ENCODE results near the gene CIPC. TPM values are rescaled to one million over a fixed set of nuclear protein-coding genes. Genes with fewer than 3 reads are reported as not detected.
A peak's percentile ranks its signal among the peaks of the same experiment; 100 is the strongest.

The CIPC gene
- total RNA-seq, 1 donor from 2014 or later = 39.5 TPM

DNA sequence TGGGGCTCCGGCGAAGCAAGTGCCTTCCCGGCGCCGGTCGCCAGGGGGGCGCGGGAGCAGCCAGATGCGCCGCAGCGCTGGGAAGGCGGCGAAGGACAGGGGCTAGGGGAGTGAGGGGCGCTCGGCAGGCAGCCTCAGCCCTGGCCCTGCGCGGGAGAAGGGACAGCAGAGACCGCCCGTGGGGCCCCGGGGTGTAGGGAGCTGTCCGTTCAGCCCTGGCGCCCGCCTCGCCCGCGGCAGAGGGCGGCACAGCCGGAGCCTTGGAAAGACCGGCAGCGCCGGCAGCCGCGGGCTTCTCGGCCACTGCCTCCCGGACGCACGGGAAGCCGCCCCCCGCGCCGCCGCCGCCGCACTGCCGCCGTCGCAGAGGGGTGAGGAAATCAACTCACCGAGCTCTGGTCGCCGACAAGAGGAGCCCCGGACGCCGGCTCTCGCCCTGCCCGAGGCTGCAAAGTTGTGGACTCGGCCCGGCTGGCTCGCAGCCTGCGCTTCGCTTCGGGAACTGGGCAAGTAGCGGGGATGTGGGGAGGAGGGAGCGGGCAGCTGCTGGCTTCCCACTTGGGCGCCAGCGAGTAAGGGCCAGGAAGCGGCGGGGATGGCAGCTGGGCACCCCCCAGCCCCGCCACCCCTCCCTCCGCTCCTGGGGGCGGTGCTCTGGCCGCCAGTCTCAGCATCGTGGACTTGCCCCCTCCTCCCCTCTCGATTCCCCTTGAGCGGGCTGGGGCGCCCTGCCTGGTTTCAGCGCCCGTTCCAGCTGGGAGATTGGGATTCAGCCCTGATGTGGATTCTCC is 43.4 kb downstream of the CIPC start, which contains the start of gene ZDHHC22:
ZDHHC22 (minus strand) TSS at position 578 of the 791 bp plus-strand sequence. CDS start 2,053 bp downstream, outside the sequence.
- DNase-seq (ENCODE audit: low spot score) (no peak), ATAC-seq (no peak)
- intact Hi-C loops (cut with DNase I) = no loop called here

DNA sequence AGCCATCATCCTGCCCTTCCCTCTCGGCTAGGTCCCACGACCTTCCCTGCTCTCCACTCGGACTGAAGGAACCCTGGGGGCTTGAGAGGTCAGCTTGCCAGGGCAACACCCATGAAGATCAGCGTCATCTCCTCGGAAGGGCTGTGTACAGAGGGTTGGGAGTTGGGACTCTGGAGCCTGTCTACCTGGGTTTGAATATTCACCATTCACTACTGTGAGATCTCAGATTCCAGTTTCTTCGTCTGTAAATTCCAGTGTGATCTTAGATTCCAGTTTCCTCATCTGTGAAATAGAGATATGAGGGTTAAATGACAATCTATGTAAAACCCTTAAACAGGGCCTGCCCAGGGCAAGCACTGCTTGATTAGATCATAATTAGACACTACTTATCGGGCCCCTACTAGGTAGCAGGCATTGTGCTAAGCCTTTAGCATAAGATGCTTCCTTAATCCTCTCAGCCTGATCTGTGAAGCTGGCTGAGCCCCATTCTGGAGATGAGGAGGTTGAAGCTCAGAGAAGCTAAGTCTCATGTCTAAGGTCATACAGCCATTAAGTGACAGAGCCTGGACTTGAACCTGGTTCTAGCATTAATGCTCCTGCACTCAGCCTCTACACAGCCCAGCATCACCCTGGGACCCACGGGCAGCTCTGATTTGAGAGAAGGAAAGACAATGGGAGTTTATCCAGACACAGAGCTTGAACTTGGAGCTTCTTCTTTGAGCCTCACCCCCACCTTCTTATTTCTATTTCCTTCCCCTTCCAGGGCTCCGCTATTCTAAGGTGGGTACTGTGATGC is 44.1 kb downstream of the CIPC start:
- DNase-seq (ENCODE audit: low spot score) (no peak), ATAC-seq (no peak)
- intact Hi-C loops (cut with DNase I) = no loop called here

DNA sequence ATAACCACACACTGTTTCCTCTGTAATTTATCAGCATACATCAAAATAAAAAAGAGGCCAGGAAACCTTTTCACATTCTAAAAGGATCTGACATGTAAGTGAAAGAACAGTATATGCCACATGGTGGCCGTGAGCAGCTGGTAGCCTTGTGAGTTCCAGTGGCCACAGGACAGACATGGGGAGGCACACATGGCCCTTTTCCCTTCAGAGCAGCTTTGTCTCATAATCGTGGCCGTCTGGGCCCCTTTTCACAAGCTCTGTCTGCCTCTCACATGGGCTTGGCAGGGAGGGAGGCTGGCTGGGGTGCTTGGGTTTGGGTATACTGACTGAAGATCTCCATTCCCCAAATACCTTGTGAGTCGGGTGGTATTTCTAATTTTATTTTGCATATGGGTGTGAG is 45.0 kb downstream of the CIPC start:
- DNase-seq (ENCODE audit: low spot score) (no peak), ATAC-seq (no peak)
- intact Hi-C loops (cut with DNase I) = no loop called here

DNA sequence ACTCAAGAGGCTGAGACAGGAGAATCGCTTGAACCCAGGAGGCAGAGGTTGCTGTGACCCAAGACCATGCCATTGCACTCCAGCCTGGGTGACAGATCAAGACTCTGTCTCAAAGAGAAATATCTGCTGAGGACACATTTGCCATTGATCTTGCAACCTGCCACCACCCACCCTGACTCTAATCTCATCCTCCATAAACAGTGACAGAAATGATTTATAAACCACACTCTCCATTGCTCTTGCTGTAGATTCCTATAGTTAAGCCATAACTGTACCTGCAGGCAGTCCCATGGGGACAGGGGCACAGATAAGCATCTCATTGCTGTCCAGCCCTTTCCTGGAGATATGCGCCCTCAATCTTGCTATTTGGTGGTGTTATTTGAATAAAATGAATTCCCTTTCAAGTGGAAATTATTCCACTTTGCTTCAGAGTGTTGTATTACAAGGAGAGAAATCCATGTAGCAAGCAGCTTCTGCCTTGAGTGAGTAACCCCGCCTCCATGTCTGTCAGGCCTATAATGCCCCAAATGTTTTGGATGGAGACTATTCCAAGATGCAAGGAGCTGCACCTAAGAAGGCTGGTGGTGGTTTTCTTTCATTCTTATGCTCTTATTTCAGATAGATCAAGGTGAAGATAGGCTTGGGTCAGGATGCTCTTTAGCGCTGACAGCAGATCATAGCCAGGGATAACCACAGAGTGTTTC is 46.5 kb downstream of the CIPC start:
- DNase-seq (ENCODE audit: low spot score) (no peak), ATAC-seq (no peak)
- intact Hi-C loops (cut with DNase I) = no loop called here

DNA sequence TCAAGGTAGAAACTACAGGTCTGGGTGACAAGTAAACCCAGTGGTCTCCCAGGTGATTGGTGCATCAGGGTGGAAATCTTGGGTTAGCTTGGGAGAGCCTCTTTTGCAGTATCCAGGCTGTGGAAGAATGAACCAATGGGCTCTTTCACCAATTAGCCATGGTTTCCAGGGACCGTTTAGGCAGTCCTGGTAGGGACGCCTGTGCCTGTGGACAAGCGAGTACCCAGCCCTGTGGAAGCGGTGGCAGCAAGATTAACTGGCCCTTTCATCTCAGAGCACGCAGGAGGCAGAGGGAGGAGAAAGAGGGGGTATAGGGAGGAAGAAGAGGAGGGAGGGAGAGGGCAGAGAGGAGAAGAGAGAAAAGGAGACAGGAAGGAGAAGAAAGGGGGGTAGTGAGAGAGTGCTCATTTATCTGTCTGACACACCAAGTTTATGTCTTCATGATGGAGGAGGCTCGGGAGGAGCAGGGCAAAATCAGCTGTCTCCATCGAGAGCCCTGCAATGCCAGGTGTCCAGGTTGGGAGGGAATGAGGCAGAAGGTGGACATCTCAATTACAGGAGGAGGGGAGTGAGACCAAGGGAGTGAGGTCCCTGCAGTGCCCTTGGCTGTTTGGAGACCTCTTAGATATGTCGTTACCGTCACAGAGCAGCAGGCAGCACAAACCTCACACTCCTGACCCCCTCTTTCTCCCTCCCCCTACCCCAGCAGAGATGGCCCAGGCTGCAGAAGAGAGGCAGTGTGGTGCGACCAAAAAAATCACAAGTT is 48.1 kb downstream of the CIPC start:
- ATAC-seq (no peak), DNase-seq (ENCODE audit: low spot score) (no peak)
- intact Hi-C loops (cut with DNase I) = no loop called here

DNA sequence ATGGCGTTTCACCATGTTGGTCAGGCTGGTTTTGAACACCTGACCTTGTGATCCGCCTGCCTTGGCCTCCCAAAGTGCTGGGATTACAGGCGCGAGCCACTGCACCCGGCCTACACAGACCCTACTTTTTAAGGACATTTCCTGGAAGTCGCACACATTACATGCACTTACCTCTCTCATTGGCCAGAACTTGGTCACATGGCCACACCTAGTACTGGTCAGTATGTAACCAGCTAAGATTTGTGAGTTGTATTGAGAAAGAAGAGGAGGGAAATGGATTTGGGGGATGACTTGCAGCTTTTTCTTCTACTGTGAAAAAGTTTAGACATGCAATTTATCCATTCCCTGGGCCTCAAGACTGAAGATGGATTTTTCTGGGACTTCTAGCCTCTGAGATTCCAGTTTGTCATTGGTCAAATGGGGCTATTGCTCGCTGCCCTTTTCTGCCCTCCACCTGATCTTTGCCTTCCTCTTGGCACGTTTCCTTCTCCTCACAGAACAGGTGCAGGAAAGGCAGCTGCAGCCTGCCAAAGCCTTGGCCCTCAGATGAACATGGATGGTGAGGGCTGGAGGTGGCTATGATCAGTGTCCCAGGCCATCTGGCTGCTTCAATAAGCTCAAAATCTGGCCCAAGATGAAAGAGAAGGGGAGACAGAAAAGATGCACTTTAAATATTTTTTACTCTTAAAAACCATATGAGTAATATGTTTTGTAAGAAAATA is 50.6 kb downstream of the CIPC start:
- no peak for DNase-seq (ENCODE audit: low spot score)
- intact Hi-C loops (cut with DNase I) = no loop called here
- no peak for ATAC-seq

DNA sequence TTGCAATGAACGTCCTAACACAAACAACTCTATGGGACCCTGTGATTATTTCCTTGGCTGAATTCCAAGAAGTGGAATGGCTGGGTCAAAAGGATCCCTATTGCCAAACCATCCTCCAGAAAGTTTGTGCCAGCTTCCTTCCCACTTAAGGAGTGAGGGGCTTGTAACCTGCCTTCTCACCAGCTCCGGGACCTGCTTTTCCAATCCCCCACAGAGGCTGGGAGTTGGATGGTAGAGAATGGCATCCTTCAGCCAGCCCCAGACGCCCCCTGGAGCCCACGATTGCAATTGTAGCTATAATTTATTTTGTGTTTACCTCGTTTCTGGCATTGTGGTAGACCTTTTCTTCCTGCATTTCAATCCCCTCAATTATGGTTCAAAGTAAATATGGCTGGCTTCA is 53.2 kb downstream of the CIPC start:
- DNase-seq (ENCODE audit: low spot score) = no peak
- intact Hi-C loops (cut with DNase I) = no loop called here
- ATAC-seq = no peak

DNA sequence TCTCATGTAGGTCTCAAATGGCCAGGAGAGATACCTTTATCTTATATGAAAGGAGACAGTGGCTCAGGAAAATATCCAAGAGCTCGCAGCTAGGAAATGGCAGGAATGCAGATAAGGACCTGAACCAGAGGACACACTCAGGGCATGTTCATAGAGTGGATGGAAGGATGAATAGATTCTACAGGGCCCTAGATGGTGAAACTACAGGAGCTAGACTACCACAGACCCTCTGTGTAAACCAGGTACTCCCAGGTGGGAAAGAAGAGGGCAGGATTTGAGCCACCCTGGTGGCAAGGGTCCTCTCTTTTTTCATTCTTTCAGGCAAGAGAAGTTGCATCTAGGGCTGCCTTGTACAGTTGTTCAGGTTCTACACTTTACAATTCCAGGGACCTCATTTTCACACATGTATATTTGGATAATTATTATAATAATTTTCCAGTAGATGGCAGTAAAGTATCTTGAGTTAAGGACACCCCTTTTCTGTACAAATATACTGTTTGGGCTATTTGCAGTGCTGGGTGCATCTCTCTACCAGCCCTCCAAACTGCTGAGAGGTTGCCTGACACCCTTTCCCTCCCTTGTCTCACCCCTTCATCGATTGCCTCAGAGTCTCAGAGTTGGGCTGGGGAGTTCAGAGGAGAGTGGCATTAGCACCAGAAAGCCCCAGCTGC is 54.0 kb downstream of the CIPC start:
- intact Hi-C loops (cut with DNase I) = no loop called here
- DNase-seq (ENCODE audit: low spot score) = no peak
- peak; percentile 22 for ATAC-seq

DNA sequence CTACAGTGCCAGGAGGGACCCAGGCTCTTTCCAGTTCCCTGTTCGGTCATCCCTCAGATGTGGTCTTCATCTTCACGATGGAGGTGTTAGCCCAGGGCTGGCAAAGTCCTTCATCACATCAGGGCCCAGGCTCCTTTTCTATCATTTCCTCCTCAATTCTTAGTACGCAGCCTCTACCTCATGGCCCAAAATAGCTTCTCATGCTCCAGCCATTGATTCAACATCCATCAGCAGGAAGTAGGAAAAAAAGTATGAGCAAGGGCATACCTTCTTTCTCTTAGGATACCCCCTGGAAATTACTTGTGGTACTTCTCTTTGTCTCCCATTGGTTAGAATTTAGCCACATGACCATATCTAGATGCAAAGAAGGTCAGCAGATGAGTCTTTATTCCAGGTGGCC is 55.7 kb downstream of the CIPC start:
- intact Hi-C loops (cut with DNase I) = no loop called here
- ATAC-seq (no peak), DNase-seq (ENCODE audit: low spot score) (no peak)

DNA sequence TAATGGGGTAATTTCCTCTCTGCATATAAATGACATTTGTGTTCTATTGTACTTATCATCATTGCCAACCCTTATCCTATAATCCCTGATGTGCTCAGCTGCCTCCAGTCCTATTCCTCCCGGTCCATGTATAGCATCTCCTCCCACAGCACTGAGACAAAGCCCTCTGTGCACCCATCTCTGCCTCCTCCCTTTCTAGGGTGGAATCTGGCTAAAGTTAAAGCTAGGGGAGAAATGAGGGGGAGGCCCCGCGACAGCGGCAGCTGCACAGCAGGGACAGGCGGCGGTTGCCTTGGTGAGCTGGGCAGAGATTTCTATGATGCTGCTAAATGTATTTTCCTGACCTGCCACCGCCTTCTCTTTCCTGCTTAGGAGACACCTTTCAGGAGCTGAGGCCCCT is 56.4 kb downstream of the CIPC start:
- intact Hi-C loops (cut with DNase I) = no loop called here
- DNase-seq (ENCODE audit: low spot score) = no peak

DNA sequence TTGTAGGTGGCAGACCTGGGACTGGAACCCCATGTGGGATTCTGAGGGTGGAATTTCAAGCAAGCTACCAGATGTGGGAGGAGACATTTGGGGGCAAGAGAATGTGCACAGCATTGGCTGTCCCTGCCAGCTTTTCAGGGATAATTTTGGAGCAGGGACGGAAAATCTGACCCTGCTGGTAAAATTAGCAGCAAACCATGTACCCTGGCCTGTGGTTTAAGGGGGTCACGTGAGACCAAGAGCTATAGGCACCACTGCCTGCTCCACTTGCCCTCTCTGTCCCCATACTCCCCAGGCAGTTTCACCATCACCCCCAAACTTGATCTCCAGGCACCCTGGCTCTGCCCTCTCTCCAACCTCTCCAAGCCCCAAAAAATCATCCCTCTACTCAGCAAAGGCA is 57.0 kb downstream of the CIPC start:
- ATAC-seq (no peak), DNase-seq (ENCODE audit: low spot score) (no peak)
- intact Hi-C loops (cut with DNase I) = no loop called here

More for the DNA sequence above, 56.4 kb downstream of the CIPC start:
- no peak for ATAC-seq

DNA sequence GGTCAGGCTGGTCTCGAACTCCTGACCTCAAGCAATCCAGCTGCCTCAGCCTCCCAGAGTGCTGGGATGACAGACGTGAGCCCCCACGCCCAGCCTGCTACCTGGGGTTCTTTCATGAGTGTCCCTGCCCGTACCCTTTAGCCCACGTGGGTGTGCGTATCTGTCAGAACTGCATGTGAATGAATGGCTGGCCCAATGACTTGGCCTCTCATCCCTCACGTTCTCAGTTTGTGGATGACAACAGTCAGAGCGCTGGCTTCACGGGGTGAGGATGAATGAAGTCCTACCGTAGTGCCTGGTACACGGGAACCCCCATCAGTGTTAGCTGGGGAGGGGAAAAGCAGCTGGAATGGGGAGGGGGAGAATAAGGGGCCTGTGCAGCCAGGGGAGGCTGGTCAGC is 59.7 kb downstream of the CIPC start:
- no peak for ATAC-seq
- no peak for DNase-seq (ENCODE audit: low spot score)
- intact Hi-C loops (cut with DNase I) = no loop called here

DNA sequence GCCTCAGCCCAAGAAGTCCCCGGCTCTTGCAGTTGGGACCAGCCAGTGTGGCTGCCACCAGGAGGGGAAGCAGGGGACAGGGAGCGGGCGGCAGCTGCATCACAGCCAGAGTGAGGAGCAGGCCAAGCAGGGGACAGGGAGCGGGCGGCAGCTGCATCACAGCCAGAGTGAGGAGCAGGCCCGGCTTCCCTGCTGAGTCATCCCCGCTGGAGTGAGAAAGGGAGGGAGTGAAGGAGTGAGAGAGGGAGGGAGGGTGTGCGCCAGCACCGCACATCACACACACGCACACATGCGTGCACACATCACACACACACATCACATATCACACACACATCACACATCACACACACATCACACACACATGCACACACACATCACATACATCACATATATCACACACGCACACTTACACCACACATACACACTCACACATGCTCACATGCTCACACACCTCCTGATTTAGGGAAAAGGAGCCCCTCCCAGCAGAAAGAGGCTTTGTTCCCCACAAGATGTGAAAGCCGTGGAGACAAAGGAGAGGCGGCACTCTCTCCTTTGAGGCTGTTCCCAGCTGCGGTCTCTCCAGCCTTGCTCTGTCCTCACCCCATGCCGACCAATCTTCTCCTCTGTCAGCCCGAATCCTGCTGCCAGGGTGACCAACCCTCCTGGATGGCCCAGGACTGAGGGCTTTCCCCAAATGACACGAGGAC is 60.3 kb downstream of the CIPC start:
- ATAC-seq = peak; percentile 87
- DNase-seq (ENCODE audit: low spot score) = no peak
- intact Hi-C loops (cut with DNase I) = no loop called here

DNA sequence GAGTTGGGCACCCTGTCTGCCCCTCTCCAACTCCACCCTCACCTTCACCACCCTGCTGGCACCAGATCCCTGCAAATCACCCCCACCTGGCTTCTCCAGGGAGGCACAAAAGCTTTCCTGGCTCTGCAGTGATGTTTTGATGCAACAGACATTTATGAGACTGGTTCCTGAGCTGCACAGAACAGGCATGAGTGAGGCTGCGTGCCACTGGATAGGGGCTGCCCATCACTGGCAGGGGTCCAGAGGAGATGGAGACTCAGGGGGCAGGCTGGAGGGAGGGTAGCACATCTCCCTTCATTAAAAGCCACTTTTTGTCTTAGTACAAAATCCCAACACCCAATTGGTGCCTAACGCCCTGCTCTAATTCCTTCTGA is 60.8 kb downstream of the CIPC start:
- intact Hi-C loops (cut with DNase I) = no loop called here
- ATAC-seq = peak; percentile 22
- no peak for DNase-seq (ENCODE audit: low spot score)

DNA sequence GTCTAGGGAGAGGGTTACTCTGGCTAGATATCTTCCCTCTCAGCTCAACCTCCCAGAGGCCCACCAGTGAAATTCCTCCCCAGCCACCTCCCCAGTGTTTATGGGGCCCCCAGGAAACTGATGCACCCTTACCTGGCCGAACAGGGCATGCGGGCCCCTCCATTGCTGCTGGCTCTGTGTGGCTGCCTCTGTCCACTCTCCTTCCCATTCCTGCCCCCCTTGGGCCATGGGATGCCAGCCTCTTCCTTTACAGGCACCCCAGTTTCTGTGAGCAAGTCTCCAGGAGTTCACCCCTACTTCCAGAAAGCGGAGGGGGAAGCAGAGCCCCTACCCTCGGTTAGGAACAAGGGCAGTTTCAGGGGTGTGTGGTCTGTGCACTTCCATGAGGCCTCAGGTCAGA is 63.0 kb downstream of the CIPC start:
- ATAC-seq (no peak), DNase-seq (ENCODE audit: low spot score) (no peak)
- intact Hi-C loops (cut with DNase I) = no loop called here
